MM.1S (cell line): Measurements from ENCODE around the gene SYNGR1.

ENCODE experiments used
- DNase-seq: peaks from one replicate; pipeline ENCODE4 v3.0.0-alpha.2; 2015
- H2AFZ ChIP-seq: fragments of 300-600 bp; sonication (generic); 2 replicates; pipeline ENCODE4 v1.6.0; 2016; ENCODE audit warnings: antibody characterized with exemption, low read length
- H3F3A ChIP-seq: fragments of 300-600 bp; sonication (generic); 2 replicates; pipeline ENCODE4 v1.6.1; 2016; ENCODE audit warnings: mild to moderate bottlenecking, antibody characterized with exemption, low read length, moderate library complexity, mixed read lengths; ENCODE audit not compliant: insufficient read depth
- H3K27ac ChIP-seq: fragments of 300-600 bp; sonication (generic); 2 replicates; pipeline ENCODE4 v1.5.1; 2016; ENCODE audit warnings: mild to moderate bottlenecking, low read length
- H3K27me3 ChIP-seq: fragments of 300-600 bp; sonication (generic); replicated peaks from 2 replicates; pipeline ENCODE4 v1.6.0; 2016; ENCODE audit warnings: low read length; ENCODE audit not compliant: insufficient read depth
- H3K36me3 ChIP-seq: fragments of 300-600 bp; sonication (generic); replicated peaks from 2 replicates; pipeline ENCODE4 v1.6.1; 2016; ENCODE audit warnings: mild to moderate bottlenecking, low read length, mixed read lengths; ENCODE audit not compliant: insufficient read depth
- H3K4me1 ChIP-seq: fragments of 300-600 bp; sonication (generic); 2 replicates; pipeline ENCODE4 v1.6.1; 2016; ENCODE audit warnings: low read length, mixed read lengths
- H3K4me2 ChIP-seq: fragments of 300-600 bp; sonication (generic); 2 replicates; pipeline ENCODE4 v1.6.0; 2016; ENCODE audit warnings: low read depth, low read length
- H3K4me3 ChIP-seq: fragments of 300-600 bp; sonication (generic); 2 replicates; pipeline ENCODE4 v1.5.1; 2016; ENCODE audit warnings: low read length, mixed read lengths
- H3K79me2 ChIP-seq: fragments of 300-600 bp; sonication (generic); 2 replicates; pipeline ENCODE4 v1.6.1; 2016; ENCODE audit warnings: mixed run types, low read length, mixed read lengths
- H3K9ac ChIP-seq: fragments of 300-600 bp; sonication (generic); 2 replicates; pipeline ENCODE4 v1.6.1; 2016; ENCODE audit warnings: low read length, mixed read lengths
- H3K9me2 ChIP-seq: fragments of 300-600 bp; sonication (generic); replicated peaks from 2 replicates; pipeline ENCODE4 v1.6.1; 2016; ENCODE audit warnings: mild to moderate bottlenecking, low read length, mixed read lengths; ENCODE audit not compliant: insufficient read depth
- H3K9me3 ChIP-seq: fragments of 300-600 bp; sonication (generic); replicated peaks from 2 replicates; pipeline ENCODE4 v1.6.1; 2016; ENCODE audit warnings: mild to moderate bottlenecking, low read length, mixed read lengths; ENCODE audit not compliant: insufficient read depth
- H4K20me1 ChIP-seq: fragments of 300-600 bp; sonication (generic); 2 replicates; pipeline ENCODE4 v1.6.1; 2016; ENCODE audit warnings: mild to moderate bottlenecking, low read length, moderate library complexity, mixed read lengths; ENCODE audit not compliant: insufficient read depth
- EZH2 ChIP-seq: fragments of 300-600 bp; sonication (generic); optimal IDR thresholded peaks from 2 replicates; pipeline ENCODE3; 2017; ENCODE audit warnings: low read depth, mild to moderate bottlenecking, antibody characterized with exemption, low read length, mixed read lengths
- EZH2phosphoT487 ChIP-seq: fragments of 300-600 bp; sonication (generic); IDR thresholded peaks from 2 replicates; pipeline ENCODE4 v1.6.1; 2018; ENCODE audit warnings: antibody characterized with exemption, low read length
- TF ChIP-seq, protein P1 (sequence below): fragments of 300-600 bp; sonication (generic); IDR thresholded peaks from 2 replicates; pipeline ENCODE4 v1.5.1; 2016; ENCODE audit warnings: antibody characterized with exemption, low read length, mixed read lengths

Gene SYNGR1

DNA sequence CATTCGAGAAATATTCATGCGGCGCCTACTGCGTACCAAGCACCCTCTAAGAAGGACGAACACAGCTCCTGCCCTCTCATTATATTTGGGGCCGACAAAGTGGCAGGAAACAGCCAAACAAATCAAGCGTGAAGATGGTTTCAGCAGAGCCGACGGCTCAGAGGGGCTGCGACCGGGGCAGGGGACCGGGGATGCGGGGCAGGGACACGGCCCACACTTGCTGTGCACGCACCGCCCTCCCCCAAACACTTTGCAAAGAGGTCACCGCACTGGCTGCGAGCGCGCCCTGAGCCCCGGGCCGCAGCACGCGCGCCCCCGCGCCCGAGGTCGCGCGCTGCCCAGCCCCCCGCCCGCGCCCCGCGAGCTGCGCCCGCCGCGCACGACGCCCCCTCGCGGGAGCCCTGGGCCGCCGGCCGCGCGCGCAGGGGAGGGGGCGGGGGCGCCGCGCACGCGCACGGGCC, 255 bp upstream of the SYNGR1 start:
- H3F3A ChIP-seq: no peaks in the 10 kb centered on the region
- H3K27ac ChIP-seq: no peak overlapping the region
- no peaks in the 10 kb centered on the region for H3K9me2 ChIP-seq
- no peaks in the 10 kb centered on the region for H4K20me1 ChIP-seq
- H3K36me3 ChIP-seq: no peaks in the 10 kb centered on the region
- H3K4me2 ChIP-seq: peak overlapping the region; percentile 77; the same call in 1 of the 2 replicates
- peak overlapping the region; percentile 53; the same call in 1 of the 2 replicates for H3K4me3 ChIP-seq
- no peaks in the 10 kb centered on the region for H3K9me3 ChIP-seq
- DNase-seq: no peak
- no peaks in the 10 kb centered on the region for H3K4me1 ChIP-seq
- H3K9ac ChIP-seq: no peak overlapping the region
- TF ChIP-seq, protein P1, sequence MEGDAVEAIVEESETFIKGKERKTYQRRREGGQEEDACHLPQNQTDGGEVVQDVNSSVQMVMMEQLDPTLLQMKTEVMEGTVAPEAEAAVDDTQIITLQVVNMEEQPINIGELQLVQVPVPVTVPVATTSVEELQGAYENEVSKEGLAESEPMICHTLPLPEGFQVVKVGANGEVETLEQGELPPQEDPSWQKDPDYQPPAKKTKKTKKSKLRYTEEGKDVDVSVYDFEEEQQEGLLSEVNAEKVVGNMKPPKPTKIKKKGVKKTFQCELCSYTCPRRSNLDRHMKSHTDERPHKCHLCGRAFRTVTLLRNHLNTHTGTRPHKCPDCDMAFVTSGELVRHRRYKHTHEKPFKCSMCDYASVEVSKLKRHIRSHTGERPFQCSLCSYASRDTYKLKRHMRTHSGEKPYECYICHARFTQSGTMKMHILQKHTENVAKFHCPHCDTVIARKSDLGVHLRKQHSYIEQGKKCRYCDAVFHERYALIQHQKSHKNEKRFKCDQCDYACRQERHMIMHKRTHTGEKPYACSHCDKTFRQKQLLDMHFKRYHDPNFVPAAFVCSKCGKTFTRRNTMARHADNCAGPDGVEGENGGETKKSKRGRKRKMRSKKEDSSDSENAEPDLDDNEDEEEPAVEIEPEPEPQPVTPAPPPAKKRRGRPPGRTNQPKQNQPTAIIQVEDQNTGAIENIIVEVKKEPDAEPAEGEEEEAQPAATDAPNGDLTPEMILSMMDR: no peak
- TF ChIP-seq EZH2phosphoT487 (no peak), EZH2 (no peak)
- H3K27me3 ChIP-seq: peaks cover 12% of the 10 kb centered on the region
- no peaks in the 10 kb centered on the region for H3K79me2 ChIP-seq
- H2AFZ ChIP-seq: peak overlapping the region; percentile 72; the same call in 1 of the 2 replicates

DNA sequence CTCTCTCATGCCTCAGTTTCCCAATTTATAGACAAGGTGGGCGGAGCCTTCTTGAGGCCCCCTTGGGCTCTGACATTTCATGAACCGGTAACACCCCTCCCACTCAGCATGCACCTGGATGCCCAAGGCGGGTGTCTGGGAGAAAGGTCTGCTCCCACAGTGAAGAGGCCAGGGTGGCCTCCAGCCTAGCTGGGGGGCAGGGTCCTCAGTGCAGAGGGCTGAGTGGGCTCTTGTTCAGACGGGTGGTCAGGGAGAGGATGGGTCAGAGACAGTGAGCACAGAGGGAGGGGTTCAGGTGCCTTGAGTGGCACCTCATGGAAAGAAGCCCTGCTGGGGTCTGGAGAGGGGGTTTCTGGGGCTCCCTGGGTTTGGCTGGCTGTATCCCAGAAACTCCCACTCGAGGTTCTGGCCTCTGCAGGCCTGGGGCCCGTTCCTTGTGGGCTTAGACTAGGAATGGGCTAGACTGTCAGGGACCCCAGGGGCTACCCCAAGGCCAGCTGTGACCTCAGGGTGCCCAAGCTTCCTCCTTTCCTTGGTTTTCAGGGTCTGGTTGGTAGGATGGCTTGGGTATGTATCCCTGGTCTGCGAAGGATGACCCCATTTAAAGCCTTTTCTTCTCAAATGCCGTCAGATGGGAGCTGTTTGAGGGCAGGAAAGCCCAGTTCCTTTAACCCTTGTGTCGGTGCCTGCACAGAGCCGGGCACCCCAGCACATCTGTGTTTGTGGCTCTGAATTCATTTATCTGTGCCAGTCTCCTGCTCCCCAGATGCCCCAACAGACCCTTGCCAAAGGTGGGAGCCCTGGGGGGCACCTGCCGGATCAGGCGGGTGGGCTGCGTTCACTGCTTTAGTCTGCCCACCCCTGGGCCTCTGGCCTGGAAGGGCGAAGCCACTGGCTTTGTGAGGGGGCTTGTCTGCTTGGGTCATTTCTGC, 1.2 kb downstream of the SYNGR1 start:
- TF ChIP-seq, protein P1: no peak
- TF ChIP-seq EZH2phosphoT487 (no peak), EZH2 (no peak)
- Histone ChIP-seq H3K4me1 (no peaks in the 10 kb centered on the region), H3K9me2 (no peaks in the 10 kb centered on the region), H4K20me1 (no peaks in the 10 kb centered on the region), H3K27ac (no peak overlapping the region), H3K9me3 (no peaks in the 10 kb centered on the region), H3K9ac (no peak overlapping the region), H3K36me3 (no peaks in the 10 kb centered on the region), H2AFZ (no peak overlapping the region), H3K4me3 (no peak overlapping the region; the same call in 1 of the 2 replicates), H3K4me2 (no peak overlapping the region), H3K79me2 (no peaks in the 10 kb centered on the region), H3F3A (no peaks in the 10 kb centered on the region), H3K27me3 (peaks cover 9% of the 10 kb centered on the region)
- DNase-seq: no peak

GRCh38 chr22:39351689-39352214, 2.0 kb downstream of the SYNGR1 start:
- Histone ChIP-seq H3K9me2 (no peaks in the 10 kb centered on the region), H3K9ac (no peak overlapping the region), H3K79me2 (no peaks in the 10 kb centered on the region), H2AFZ (no peak overlapping the region), H3K4me2 (no peak overlapping the region), H3F3A (no peaks in the 10 kb centered on the region), H3K4me3 (no peak overlapping the region), H3K36me3 (no peaks in the 10 kb centered on the region), H3K4me1 (no peaks in the 10 kb centered on the region), H3K9me3 (no peaks in the 10 kb centered on the region), H4K20me1 (no peaks in the 10 kb centered on the region), H3K27ac (no peak overlapping the region), H3K27me3 (peaks cover 9% of the 10 kb centered on the region)
- no peak for DNase-seq
- TF ChIP-seq EZH2: no peak
- TF ChIP-seq, protein P1: no peak
- no peak for TF ChIP-seq EZH2phosphoT487
